Fibroblast of gingiva (primary cell): ENCODE data around the gene GDF3.
A peak's percentile ranks its signal among the peaks of the same experiment; 100 is the strongest.
"Not testable (repeated sequence)": the region's sequence is repeated elsewhere in the genome, so short reads cannot be mapped to it uniquely, and the experiment has no call there.

Experiments
- DNase-seq: peaks from one replicate; pipeline ENCODE4 v3.0.0-alpha.2; 2011; ENCODE audit warnings: low read depth

The GDF3 gene

GRCh38 chr12:7695566-7696197 lies at the start of gene GDF3:
Gene GDF3 (minus strand): TSS chr12:7695775. CDS start chr12:7695728, 47 bp downstream.
- no peak for DNase-seq

GRCh38 chr12:7732993-7733392 lies 37.4 kb upstream of the GDF3 start:
- no peak for DNase-seq

GRCh38 chr12:7731486-7731885 lies 35.9 kb upstream of the GDF3 start:
- no peak for DNase-seq

- not testable (repeated sequence) for DNase-seq
Observed at GRCh38 chr12:7730984-7731383, 35.4 kb upstream of the GDF3 start.

GRCh38 chr12:7729746-7730145 lies 34.2 kb upstream of the GDF3 start:
- DNase-seq = no peak

- DNase-seq = no peak
Observed at GRCh38 chr12:7723926-7724325, 28.4 kb upstream of the GDF3 start.

- DNase-seq = no peak
Observed at GRCh38 chr12:7719946-7720730, 24.6 kb upstream of the GDF3 start.

- no peak for DNase-seq
Observed at GRCh38 chr12:7716381-7716780, 20.8 kb upstream of the GDF3 start.

GRCh38 chr12:7712841-7713442 lies 17.4 kb upstream of the GDF3 start:
- no peak for DNase-seq

GRCh38 chr12:7711133-7711532 lies 15.6 kb upstream of the GDF3 start, which contains the start of gene DPPA3:
Gene DPPA3 (plus strand): TSS chr12:7711433. CDS start chr12:7711571, 138 bp downstream.
- no peak for DNase-seq

GRCh38 chr12:7709969-7710675 lies 14.5 kb upstream of the GDF3 start:
- DNase-seq = no peak

- DNase-seq = no peak
Observed at GRCh38 chr12:7705846-7706245, 10.3 kb upstream of the GDF3 start.

GRCh38 chr12:7695237-7695560 lies 376 bp downstream of the GDF3 start:
- DNase-seq = no peak

- no peak for DNase-seq
Observed at GRCh38 chr12:7694556-7695236, 879 bp downstream of the GDF3 start.

GRCh38 chr12:7693793-7694192 lies 1.8 kb downstream of the GDF3 start:
- DNase-seq = no peak

GRCh38 chr12:7681535-7681934 lies 14.0 kb downstream of the GDF3 start:
- no peak for DNase-seq

- DNase-seq = no peak
Observed at GRCh38 chr12:7679251-7680045, 16.1 kb downstream of the GDF3 start.

- no peak for DNase-seq
Observed at GRCh38 chr12:7678744-7679143, 16.8 kb downstream of the GDF3 start.

- peak; percentile 4 for DNase-seq
Observed at GRCh38 chr12:7677432-7677888, 18.1 kb downstream of the GDF3 start.

- DNase-seq = not testable (repeated sequence)
Observed at GRCh38 chr12:7675455-7675854, 20.1 kb downstream of the GDF3 start.

- DNase-seq = no peak
Observed at GRCh38 chr12:7668171-7668570, 27.4 kb downstream of the GDF3 start.
